Measurements from ENCODE around the gene MYOD1. TPM values are rescaled to one million over a fixed set of nuclear protein-coding genes. Genes with fewer than 3 reads are reported as not detected.
A peak's percentile ranks its signal among the peaks of the same experiment; 100 is the strongest.

MYOD1 gene
- total RNA-seq, 1 donor from 2014 or later = not detected

- Histone ChIP-seq H3K36me3 (no peaks in the 10 kb centered on the region), H4K20me1 (ENCODE audit: low read depth) (no peaks in the 10 kb centered on the region), H3K4me1 (peaks cover 14% of the 10 kb centered on the region), H3K79me2 (ENCODE audit: low read depth) (no peaks in the 10 kb centered on the region), H3K9me3 (ENCODE audit: low read depth) (no peaks in the 10 kb centered on the region), H3K27ac (no peak overlapping the region), H3F3A (ENCODE audit: low read depth) (no peaks in the 10 kb centered on the region), H2AFZ (replicated peaks) (no peak overlapping the region), H3K4me2 (peak overlapping the region; percentile 31), H3K9ac (no peak overlapping the region), H3K27me3 (peaks cover 82% of the 10 kb centered on the region), H3K4me3 (no peak overlapping the region)
- DNase-seq (ENCODE audit: low spot score) = no peak
- H3K4me3 Mint-ChIP-seq = no peak overlapping the region
- peaks cover 3% of the 10 kb centered on the region for H3K9me3 Mint-ChIP-seq
- TF ChIP-seq EZH2phosphoT487 (IDR thresholded peaks at IDR 0.05) = no peak
- no peak for TF ChIP-seq EZH2 (IDR thresholded peaks at IDR 0.05)
- TF ChIP-seq CTCF (IDR thresholded peaks at IDR 0.05) = no peak
- no peaks in the 10 kb centered on the region for H3K36me3 Mint-ChIP-seq
- no peak overlapping the region for H3K27ac Mint-ChIP-seq
- H3K27me3 Mint-ChIP-seq (ENCODE audit: insufficient read depth, low read depth) = peaks cover 26% of the 10 kb centered on the region
- H3K4me1 Mint-ChIP-seq = peaks cover 9% of the 10 kb centered on the region
These were observed 25.8 kb upstream of the MYOD1 start for GRCh38 chr11:17693531-17693930.

GRCh38 chr11:17694494-17695110 is 24.8 kb upstream of the MYOD1 start:
- no peaks in the 10 kb centered on the region for H3F3A ChIP-seq (ENCODE audit: low read depth)
- no peak overlapping the region for H2AFZ ChIP-seq (replicated peaks)
- no peak overlapping the region for H3K9ac ChIP-seq
- H3K4me3 Mint-ChIP-seq = no peak overlapping the region
- H3K36me3 ChIP-seq = no peaks in the 10 kb centered on the region
- H3K9me3 Mint-ChIP-seq = peaks cover 3% of the 10 kb centered on the region
- H3K4me1 Mint-ChIP-seq = peaks cover 9% of the 10 kb centered on the region
- no peak overlapping the region for H3K4me2 ChIP-seq
- H3K4me1 ChIP-seq = peaks cover 18% of the 10 kb centered on the region
- H3K27me3 ChIP-seq = peaks cover 80% of the 10 kb centered on the region
- no peaks in the 10 kb centered on the region for H3K9me3 ChIP-seq (ENCODE audit: low read depth)
- no peaks in the 10 kb centered on the region for H3K79me2 ChIP-seq (ENCODE audit: low read depth)
- no peak for TF ChIP-seq EZH2 (IDR thresholded peaks at IDR 0.05)
- TF ChIP-seq EZH2phosphoT487 (IDR thresholded peaks at IDR 0.05) = no peak
- TF ChIP-seq CTCF (IDR thresholded peaks at IDR 0.05) = no peak
- H3K36me3 Mint-ChIP-seq = no peaks in the 10 kb centered on the region
- no peak for DNase-seq (ENCODE audit: low spot score)
- H3K4me3 ChIP-seq = no peak overlapping the region
- H4K20me1 ChIP-seq (ENCODE audit: low read depth) = no peaks in the 10 kb centered on the region
- H3K27ac Mint-ChIP-seq = no peak overlapping the region
- H3K27ac ChIP-seq = no peak overlapping the region
- peaks cover 26% of the 10 kb centered on the region for H3K27me3 Mint-ChIP-seq (ENCODE audit: insufficient read depth, low read depth)

- peaks cover 3% of the 10 kb centered on the region for H3K9me3 Mint-ChIP-seq
- H3K27me3 Mint-ChIP-seq (ENCODE audit: insufficient read depth, low read depth) = peaks cover 26% of the 10 kb centered on the region
- peak overlapping the region; percentile 79 for H3K4me3 Mint-ChIP-seq
- peaks cover 20% of the 10 kb centered on the region for H3K4me1 ChIP-seq
- no peak overlapping the region for H3K27ac ChIP-seq
- peak overlapping the region; percentile 39 for H3K4me3 ChIP-seq
- no peaks in the 10 kb centered on the region for H3K36me3 ChIP-seq
- H3K36me3 Mint-ChIP-seq = no peaks in the 10 kb centered on the region
- peaks cover 9% of the 10 kb centered on the region for H3K4me1 Mint-ChIP-seq
- H3K4me2 ChIP-seq = peak overlapping the region; percentile 79
- peaks cover 71% of the 10 kb centered on the region for H3K27me3 ChIP-seq
- no peak overlapping the region for H3K9ac ChIP-seq
- no peak overlapping the region for H3K27ac Mint-ChIP-seq
- H3K79me2 ChIP-seq (ENCODE audit: low read depth) = no peaks in the 10 kb centered on the region
- TF ChIP-seq CTCF (IDR thresholded peaks at IDR 0.05) = no peak
- TF ChIP-seq EZH2phosphoT487 (IDR thresholded peaks at IDR 0.05) = no peak
- no peak for TF ChIP-seq EZH2 (IDR thresholded peaks at IDR 0.05)
- peak; percentile 85 for DNase-seq (ENCODE audit: low spot score)
- no peaks in the 10 kb centered on the region for H3F3A ChIP-seq (ENCODE audit: low read depth)
- no peaks in the 10 kb centered on the region for H3K9me3 ChIP-seq (ENCODE audit: low read depth)
- H2AFZ ChIP-seq (replicated peaks) = no peak overlapping the region
- H4K20me1 ChIP-seq (ENCODE audit: low read depth) = no peaks in the 10 kb centered on the region
These were observed 23.6 kb upstream of the MYOD1 start for GRCh38 chr11:17695454-17696441.
